ENCODE measurements around the gene GNG12.
A peak's percentile ranks its signal among the peaks of the same experiment; 100 is the strongest.

GNG12 gene

DNA sequence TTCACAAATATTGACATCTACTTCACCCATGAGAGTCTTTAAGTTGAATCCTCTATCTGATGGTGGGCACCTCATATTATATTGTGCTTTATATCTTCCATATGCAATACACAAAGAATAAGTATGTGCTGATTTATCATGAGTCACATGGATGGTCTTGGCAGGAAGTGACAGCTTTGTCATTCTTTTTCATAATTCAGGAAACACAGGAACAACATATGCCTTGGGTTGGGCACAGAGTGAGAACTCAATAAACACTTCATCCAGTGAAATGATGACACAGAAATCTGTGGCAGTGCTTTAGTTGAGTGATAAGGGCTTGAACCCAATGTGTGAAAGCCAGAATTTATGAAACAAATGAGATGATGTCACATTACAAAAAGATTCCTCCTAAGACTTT, 107.0 kb downstream of the GNG12 start:
- DNase-seq: peak; percentile 77

DNA sequence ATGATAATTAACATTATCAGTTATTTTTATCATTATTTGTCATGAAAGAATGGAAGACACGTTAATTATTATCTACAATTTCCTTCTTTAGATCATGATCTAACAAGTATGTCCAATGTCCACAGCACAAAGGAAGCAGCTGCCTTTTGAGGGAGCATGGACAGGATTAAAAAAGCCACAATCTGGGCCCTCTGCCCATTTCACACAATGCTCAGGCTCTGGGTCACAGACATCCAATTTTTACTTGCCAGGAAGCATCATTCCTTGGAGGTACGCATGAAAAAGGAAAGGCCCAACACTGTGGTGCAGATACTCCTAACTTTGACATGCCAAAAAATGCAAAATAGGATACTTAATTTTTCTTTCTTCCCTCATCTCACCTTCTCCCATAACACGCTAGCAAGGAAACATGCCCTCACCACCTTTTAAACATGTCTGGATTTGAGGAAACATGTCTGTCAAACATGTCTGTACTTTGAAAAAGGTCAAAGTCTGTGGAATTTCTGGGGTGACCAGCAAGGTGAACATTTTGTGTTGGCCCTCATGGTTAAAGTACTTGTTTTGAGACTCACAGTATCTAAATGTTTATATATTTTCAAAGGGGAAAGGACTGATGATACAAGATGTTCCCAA, 108.2 kb downstream of the GNG12 start:
- DNase-seq: peak; percentile 88

DNA sequence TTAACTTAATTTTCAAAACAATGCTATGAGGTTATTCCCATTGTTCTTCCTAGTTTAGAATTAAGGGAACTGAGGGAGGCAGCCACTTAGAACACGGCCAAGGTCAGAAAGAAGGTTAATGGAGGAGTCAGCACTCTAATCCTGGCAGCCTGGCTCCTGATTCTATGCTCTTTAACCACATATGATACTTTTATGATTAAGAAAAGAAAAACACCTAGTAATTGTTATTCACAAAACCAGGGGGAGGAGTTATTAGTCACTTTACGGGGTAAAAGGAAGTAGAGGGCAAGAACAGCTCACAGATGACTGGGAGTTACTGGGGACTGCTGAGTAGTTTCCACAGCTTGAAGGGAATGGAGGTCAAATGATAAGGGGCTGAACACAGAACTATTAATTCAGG, 109.6 kb downstream of the GNG12 start:
- DNase-seq: peak; percentile 65

DNA sequence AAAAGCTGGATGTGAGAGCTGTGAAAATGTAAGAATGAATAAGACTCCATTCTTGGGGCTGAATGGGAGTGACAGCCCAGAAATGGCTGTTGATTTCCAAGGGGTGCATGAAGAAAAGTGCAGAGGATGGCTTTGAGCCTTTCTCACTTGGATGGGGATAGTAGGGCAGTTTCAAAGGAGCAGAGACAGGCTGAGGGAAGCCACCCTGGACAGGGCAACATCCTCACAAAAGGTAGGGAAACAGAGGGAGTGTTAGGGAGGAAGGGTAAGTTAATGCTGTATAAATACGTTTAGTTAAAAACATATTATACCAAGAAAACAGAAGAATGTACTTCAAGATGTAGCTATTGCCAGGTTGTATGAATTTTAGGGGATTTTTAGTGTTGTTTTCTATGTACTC, 110.1 kb downstream of the GNG12 start:
- no peak for DNase-seq

DNA sequence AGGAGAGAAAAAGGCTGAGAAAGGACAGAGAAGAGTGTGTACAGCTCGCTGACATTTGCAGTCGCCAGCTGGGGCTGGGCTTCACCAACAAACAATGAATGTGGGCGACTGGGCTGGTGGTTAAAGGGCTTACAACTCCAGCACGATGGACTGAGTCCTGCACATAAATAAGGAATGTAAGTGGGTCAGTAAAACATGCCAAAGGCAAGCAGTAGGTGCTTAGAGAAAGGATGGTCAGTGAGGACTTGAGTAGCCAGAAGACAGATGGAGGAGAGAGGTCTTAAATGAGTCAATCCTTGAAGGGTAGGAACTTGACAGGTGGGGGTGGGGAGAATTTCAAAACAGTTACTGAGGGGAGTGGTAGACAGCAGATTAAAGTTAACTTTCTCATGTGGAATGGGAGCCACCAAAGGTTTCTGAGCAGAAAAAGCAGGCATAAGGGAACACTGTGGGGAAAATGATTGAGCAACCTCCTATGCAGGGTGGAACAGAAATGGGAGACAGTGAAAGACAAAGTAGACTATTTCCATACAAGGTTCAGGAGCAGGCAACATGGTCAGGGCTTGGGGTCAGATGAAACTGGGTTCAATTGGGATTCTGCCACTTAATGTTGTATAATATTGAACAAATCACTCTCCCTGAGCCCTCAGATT, 110.8 kb downstream of the GNG12 start:
- DNase-seq: peak; percentile 14

DNA sequence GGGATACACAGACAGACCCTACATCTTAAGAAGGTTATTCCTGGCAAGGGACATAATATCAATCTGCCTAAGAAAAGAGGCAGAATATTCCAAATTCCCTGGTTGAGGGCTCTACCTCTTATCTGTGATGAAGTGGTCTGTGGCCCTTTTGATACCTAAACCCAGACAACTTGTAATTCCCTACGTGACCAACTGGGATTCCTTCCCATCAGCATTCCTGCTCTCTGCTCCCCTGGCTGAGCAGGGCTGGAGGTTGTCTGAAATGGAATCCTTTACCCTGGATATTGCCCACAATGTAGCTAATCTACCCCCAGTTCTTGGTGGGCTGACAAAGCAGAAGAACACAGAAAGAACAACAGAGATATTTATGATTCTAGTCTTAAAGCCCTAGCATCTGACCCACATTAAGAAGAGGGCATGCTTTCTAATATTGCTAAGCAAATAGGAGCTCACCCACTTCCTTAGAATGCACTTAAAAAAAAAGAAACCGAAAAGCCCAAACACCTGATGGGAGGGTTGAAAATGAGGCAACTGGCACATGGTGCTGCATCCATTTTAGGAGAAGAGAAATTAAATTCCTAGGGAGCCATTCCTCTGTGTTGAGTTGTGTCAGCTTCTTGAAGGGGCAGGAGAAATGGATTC, 111.5 kb downstream of the GNG12 start:
- DNase-seq: no peak

DNA sequence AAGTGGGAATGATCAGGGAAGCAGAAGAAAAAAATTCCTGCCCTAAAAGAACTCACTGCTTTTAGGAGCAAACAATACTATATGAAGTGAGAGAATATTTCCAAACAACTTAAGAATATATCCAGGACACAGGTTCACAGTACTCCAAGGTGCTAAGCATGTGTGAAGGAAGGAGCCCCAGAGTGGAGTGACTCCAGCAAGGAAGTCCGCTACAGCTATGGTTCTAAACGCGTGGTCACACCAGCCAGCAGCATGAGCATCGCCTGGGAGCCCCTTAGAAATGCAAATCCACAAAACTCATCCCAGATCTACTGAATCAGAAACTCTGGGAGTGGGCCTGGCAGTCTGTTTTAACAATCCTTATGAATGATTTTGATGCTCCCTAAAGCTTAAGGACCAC, 112.2 kb downstream of the GNG12 start:
- DNase-seq: no peak

DNA sequence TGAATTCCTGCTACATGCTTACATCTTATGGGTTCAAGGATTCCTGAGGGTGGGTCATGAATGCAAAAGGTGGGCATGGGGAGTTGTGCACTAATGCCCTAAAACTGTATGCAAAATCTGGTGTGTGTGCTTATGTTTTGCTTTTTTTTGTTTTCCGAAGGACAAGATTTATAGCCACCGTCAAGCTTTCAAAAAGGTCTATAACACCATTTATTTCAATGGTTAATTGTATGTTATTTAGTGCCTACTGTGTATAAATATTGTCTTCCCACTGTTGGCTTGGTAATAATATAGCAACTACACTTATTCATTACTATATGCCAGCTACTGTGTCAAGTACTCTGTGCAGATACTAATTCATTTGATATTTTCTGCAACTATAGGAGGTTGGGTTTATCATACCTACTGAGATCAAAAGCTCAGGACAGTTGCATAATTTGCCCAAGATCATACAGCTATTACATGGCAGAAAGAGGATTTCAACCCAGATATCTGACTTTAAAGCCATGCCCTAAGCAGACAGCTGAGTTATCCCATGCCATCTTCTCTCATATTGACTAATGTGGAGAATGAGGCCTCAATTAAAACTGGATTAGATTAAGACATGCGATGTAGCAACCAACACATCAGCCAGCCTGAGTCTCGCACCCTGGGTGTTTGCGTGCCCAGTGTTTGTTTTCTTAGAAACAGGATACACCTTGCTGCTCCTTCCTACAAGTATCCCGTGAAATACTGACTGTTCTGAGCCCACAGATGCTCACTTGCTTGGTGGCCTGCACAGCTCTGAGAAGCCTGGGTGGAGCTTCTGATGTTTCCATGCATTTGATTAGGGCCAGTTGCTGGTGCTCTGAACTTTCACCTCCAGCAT, 113.7 kb downstream of the GNG12 start:
- no peak for DNase-seq

DNA sequence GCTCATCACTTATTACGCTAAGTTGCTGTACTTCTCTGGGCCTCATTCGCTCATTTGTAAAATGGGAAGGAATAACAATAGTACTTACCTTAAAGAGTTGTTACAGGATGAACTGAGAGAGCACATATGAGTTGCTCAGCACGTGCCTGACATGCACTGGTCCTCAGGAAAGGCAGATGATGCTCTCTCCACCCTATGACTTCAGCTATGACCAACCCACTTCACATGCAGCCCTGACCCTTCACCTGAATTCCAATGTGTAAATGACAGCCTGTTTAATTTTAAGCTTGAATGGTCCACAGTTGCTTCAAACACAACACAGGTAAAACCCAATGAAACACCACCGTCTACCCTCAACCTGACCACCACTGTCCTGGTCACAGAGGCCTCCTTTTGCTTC, 115.4 kb downstream of the GNG12 start:
- peak; percentile 31 for DNase-seq

DNA sequence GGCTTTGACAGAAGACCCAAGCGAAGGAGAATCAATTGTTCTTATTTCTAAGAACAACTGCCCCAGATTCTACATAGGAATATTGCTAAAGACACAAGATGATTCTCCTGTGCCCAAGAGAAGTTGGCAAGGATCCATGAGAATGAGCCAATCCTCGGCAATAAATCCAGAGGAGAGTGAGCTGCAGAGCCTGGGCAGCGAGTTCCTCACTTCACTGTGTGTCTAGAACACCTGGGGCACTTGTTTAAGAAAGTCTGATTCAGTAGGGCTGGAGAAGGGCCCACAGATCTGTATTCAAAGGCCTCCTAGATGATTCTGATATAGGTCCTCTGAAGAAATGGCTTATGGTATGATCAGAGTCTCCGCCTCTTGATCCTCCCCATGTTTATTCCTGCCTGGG, 116.5 kb downstream of the GNG12 start:
- DNase-seq: peak; percentile 41

DNA sequence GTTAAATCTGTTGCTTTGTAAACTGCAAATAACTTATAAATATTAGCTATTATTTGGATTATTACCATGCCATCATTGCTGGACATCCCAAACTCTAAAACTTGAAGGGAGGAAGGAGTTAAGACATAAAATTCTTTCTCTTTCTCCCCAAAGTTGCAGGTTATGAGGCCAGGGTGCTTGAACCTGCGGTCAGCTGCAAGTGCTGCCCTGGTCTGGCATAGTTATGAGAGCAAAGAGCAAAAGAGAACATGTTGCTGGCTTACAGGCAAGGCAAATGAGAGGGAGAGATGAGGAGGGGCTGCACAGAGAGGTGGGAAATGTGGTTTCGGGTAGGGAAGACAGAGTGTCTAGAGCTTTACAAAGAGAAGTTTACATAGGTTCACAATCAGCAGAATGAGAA, 117.4 kb downstream of the GNG12 start:
- DNase-seq: no peak

DNA sequence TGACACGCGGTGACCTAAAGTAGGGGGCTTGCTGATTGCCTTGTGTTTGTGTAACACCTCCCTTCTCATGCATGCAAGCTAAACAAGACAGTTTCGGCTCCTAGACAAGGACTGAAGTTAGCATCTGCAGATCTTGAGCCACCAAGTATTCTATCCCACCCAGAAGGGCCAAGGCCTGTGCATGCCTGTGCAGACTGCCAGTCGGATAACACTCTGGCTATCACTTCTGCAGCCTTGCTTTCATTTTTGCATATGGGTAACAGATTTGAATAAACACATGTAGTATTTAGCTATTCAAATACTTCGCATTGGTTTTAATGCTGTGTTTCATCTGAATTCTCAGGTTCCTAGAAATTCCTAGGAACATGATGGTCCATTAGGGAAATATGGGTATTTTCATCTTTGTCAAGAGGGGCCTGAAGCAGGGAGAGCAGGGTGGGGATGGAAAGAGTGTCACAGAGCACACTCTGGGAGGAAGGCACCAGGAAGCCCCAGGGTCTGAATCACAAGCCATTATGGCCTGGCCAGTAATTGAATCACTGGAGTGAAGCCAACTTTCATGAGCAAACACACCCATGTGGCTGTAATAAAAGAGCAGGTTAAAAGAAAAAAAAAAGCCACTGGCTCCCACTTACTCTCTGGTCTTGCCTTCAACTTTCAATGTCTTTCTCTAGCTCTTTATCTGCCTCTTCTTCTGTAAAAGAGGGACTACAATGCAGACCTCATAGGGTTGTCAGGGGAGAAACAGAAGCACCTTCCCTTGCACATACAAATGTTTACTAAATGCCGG, 120.0 kb downstream of the GNG12 start:
- DNase-seq: peak; percentile 90

DNA sequence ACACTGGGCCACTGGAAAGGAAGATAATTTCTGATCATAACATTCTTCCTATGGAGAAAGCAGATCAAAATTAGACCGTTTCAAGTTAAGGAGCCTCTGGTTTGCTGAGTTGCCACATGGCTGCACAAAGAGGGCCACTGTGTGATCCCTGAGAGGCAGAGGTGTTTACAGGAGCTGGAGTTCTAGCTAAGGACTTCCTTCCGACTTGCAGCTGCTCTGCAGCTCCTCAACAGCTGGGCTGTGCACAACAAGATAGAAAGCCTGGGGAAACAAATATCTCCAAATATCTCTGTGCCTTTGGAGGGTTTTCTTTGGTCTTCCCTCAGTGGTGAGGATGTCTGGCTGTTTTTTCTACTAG, 121.4 kb downstream of the GNG12 start:
- DNase-seq: no peak

DNA sequence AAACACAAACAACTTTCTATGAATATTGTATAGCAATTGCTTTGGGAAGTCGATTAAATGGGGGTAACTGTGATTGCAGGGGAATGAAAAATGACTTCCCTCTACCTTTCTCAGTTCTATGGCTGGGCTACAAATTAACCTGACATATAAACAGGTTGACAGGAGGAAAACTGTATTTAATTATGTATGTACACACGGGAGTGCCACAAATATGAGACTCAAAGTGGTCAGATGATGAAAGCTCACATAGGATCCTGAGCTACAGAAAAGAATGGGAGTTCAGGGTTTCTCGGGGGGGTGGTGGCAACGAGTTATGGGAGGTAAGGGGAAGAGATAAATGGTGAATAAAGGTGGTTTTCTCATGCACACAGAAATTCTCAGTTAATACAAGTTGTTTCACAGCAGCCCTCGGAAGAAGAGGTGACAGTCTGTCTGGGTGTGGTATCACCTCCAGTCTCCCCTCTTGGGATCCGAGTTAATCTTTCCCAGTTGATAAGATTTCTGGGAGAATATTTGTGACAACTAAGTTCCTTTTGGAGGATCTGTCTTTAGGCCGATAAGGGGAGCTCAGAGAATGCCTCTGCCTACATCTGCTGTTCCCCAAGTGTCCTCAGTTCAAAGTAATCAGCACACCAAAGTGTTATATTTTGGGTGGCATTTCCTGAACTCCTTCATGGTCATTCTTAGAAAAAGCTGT, 122.0 kb downstream of the GNG12 start:
- DNase-seq: no peak

DNA sequence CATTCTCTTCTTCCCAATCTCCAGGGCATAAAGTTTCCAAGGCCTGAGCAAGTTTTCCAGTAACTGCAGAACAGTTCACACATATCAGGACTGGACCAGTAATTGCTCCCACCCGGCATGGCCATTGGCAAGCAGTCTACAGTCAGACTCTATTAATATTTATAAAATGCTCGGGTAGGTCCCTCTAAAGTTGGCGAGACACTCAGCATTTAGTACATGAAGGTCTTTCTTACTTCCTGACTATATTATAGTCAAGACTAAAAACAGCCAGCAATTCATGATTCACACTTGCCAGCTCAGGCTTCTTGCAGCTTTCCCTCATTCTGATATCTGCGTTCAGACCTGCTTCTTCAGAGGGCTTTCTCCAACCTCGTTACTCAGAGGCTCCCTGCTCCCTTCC, 122.8 kb downstream of the GNG12 start:
- DNase-seq: peak; percentile 75

DNA sequence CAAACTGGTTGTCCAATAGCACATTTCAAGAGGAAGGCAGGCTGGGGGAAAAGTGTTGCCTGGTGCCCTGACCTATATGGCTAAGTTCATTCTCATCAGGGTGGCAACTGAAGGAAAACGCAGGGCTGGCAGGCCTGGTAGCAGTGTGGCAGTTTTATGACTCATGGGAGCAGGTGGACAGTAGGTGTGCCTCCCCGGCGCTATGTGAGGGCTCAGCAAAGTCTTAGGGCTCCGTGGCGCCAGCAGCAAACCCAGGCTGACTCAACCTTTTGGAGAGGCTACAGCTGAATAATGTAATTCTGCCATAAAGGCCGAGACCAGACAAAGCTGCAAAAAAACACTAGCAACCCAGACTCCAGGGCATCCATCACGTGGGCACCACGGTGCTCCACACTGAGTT, 124.7 kb downstream of the GNG12 start:
- DNase-seq: no peak

DNA sequence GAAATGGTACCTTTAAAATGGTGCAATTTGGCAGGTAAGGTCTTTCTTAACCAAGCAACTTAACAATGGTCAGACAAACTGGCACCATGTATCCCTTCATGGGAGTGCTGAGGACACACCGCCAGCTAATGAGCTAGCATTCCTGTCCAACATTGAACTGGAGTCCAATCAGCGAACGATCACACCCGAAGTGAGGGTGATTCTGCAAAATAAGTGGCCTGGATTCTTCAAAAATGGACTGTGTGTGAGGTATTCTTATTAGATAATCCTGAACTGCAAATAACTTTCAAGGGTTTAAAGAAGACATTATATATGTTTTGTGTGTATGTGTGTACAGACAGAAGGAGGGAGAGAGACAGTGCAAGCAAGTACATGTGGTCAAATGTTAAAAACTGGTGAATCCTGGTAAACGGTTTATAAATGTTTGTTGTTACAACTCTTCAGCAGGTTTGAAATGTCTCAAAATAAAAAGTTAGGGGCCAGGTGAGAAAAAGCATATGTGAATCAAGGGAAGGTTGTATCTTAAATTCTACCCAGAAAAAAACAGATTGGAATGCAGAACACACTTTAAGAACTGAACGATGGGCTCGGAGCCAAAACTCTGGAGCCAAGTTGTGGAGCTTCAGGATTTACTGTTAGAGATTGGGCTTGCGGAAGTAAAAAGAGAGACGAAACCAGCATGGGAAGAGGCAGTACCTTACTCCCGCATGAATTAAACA, 127.4 kb downstream of the GNG12 start:
- peak; percentile 25 for DNase-seq

DNA sequence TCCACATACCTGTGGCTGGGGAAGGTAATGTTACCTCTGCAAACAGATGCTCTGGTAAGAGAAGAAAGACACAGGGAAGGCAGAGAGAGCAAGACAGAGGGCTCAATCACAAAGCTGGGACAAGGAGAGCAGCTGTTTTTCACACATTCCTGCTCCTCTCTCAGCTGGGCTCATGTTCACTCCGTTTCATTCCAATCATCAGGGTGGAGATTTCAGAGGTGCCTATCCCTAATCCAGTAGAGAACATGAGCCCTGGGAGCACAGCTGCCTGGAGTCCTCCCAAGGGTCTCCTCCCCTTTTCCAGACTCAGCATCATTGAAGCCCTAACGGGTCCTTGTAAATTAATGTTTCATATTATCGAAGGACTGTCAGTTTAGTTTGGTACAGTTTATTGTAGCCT, 128.9 kb downstream of the GNG12 start:
- no peak for DNase-seq

DNA sequence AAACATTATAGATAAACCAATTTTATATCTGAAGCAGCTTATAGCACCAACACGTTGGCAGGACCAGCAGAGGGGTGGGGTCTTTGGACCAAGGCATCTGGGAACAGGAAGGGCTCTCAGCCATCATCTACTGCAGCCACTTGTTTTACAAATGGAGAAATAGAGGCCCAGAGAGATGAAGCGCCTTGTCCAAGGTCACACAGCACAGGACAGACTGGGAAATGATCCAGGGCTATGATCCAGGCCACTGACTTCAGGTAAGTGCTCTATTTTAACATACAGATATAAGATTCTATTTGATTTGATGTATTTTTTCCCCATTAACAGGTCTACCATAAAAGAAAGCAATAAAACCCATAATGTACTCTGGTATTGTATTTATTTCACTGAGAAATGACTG, 131.4 kb downstream of the GNG12 start:
- DNase-seq: no peak

DNA sequence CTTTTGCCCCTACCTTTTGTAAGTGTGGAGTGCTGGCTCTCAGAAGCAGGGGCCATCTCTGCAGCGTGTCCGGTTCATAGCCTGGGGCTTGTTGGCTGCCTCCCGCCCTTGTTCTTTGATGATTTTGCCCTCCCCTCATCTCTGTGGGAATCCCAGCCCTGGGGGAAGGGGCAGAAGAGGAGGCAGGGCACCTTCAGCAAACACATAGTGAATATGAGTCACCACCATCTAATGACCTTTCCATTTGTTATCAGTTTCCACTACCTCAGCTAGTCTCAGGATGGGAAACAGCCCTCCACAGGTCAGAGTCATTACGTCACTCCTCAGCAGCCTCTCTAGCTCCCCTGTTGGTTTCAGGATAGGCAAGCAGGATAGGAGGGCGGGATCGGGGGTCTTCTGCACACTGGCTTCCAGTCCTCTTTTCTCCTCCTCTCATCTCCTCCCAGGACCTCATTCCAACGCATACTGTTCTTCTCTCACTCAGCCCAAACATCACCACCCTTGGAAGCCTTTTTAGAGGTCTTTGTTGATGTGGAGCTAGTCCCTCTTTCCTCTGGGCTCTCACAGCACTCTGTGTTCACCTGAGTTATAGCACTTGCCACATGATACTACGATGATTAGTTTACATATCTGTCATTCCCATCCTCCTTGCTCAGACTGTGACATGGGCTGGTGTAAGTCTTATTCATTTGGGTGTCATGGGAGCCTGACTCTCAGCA, 132.4 kb downstream of the GNG12 start:
- peak; percentile 49 for DNase-seq

DNA sequence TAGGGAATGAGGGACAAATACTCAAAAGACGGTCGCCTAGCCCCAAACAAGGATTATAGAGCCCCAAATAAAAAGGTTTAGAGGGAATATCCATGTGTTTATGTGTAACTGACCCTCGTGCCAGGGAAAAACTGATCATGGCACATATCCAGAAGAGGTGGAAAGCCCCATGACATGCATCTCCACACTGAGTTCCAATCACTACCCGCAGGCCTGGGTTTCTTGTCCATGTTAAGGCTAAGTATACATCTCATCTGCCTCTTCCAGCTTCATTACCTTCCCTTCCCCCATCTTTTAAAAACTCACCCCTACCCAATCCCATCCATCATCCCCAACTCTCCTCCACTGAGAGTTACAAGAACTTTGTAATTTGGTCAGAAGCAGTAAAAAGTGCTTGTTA, 133.0 kb downstream of the GNG12 start:
- no peak for DNase-seq
